Hindlimb muscle (tissue), 1 donor: ENCODE data around the gene CBR1. TPM values are rescaled to one million over a fixed set of nuclear protein-coding genes. Genes with fewer than 3 reads are reported as not detected.

Experiments used
- DNase-seq: peaks from one replicate; pipeline ENCODE4 v3.0.0-alpha.2; 2013
- polyA plus RNA-seq: library from polyadenylated mRNA; unstranded; fragments of 120-200 nt; gene quantifications from one replicate; pipeline ENCODE4 v1.2.1, GENCODE V29; 2013; ENCODE audit not compliant: insufficient read length

Gene CBR1
- polyA plus RNA-seq = 23.1 TPM

DNA sequence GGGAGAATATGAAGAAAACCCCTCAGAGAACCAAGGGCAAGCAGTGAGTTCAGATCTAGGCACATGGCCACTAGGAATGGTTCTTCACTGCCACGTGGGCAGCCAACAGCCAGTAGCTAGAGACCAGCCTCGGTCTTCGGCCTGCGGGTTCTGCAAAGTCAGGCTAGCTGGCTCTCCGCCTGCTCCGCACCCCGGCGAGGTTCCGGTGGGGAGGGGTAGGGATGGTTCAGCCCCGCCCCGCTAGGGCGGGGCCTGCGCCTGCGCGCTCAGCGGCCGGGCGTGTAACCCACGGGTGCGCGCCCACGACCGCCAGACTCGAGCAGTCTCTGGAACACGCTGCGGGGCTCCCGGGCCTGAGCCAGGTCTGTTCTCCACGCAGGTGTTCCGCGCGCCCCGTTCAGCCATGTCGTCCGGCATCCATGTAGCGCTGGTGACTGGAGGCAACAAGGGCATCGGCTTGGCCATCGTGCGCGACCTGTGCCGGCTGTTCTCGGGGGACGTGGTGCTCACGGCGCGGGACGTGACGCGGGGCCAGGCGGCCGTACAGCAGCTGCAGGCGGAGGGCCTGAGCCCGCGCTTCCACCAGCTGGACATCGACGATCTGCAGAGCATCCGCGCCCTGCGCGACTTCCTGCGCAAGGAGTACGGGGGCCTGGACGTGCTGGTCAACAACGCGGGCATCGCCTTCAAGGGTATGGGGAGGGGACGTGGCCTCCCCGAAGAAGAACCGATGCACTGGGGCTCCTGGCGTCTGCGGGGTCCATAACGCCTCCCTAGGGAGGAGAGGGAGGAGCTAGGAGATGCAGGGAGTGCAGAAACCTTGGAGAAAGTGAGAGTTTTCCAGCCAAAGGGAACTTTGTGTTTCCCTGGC, at the start of gene CBR1:
Gene CBR1 (plus strand): TSS at position 312 of the 871 bp plus-strand sequence. CDS start 92 bp downstream, at position 404.
- peak; percentile 88 for DNase-seq

DNA sequence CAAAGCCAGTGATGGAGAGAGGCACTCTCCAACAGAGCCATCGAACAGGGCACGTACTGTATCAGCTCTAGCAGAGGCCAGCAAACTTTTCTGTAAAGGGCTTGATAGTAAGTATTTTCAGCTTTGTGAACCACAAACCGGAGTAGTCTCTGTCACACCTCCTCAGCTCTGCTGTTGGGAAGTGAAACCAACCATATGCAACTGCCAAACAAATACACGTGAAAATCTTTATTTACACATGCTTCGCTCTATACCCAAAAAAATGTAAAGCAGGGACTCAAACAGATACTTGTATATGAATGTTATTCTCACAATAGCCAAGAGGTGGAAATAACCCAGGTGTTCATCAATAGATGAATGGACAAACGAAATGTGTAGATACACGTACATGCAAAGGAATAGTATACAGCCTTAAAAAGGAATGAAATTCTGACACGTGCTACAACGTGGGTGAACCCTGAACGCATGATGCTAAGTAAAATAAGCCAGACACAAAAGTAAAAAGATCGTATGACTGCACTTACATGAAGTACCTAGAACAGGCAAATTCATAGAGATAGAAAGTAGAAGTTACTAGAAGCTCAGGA, 48.5 kb upstream of the CBR1 start:
- no peak for DNase-seq

GRCh38 chr21:36022427-36023091, 47.3 kb upstream of the CBR1 start:
- no peak for DNase-seq

DNA sequence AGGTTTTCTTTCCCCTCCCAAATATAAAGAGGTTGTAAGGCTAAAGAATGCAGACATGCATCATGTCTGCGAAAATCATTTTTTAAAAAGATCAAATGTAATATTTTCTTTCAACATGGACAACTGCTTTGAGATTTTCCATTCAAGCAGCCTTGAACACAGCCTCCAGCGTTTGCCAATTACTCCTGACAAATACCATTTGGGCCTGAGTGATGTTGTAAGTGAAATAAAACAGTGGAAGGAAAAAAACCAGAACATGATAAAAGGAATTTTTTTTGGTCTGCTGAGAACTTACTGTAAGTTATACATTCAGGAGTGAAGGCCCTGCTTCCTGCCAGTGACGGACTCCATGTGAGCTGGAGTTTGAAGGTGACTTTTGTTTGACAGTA, 46.7 kb upstream of the CBR1 start:
- DNase-seq = no peak

- no peak for DNase-seq
Observed at GRCh38 chr21:36024782-36025181, 45.0 kb upstream of the CBR1 start.

DNA sequence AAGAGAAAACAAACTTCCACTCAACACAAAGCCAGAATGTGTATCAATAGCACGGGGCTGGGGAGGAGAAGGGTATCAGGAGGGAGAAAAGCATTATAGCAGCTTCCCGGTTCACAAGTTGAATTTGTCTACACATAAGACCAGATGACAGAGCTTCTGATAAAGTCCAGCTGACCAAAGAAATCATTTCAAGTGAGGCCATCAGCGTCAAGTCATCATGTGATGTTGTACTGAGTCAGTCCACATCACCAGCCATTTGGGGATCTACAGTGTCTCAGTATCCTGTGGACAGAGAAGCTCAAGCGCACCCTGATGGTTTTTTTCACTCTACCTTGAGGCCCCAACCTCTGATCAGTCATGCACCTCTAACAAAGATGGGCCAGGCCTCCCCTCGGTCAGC, 42.5 kb upstream of the CBR1 start:
- DNase-seq = no peak

DNA sequence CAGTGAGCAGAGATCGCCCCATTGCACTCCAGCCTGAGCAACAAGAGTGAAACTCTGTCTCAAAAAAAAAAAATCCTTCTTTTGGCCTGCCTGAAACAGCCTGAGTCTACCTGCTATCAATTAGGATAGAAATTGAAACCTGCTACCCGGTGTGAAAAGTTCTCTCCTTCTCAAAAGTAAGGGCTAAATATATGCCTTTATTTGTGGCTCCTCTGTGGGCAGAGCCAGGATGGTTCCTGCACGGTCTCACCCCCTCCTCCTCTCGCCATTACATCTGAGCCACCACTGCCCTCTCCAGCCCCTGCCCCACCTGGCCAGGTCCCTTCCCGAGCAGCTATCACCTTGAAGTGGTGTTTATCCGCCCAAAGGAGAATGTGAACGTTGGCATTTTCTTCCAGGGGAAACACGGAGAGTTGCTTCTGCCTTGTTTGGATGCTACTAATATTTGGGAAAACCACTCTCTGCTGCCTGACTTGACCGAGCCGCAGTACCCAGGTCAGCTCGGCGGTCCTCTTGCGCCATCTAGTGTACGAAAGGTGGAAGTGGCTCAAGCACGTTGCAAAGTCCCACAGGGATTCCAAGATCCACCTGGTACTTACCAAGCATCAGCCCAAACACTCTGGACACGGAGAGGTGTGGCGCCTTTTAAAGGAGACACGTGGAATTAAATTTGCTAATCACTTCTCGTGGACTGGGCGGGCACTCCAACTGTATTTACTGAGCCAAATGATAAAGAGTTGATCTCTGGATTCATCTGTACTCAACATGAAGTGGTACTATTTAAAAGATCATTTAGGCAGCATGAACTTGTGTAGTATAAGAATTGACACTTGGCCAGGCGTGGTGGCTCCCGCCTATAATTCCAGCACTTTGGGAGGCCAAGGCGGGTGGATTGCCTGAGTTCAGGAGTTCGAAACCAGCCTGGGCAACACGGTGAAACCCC, 41.4 kb upstream of the CBR1 start:
- peak; percentile 81 for DNase-seq

- no peak for DNase-seq
Observed at GRCh38 chr21:36029309-36029708, 40.5 kb upstream of the CBR1 start.

DNA sequence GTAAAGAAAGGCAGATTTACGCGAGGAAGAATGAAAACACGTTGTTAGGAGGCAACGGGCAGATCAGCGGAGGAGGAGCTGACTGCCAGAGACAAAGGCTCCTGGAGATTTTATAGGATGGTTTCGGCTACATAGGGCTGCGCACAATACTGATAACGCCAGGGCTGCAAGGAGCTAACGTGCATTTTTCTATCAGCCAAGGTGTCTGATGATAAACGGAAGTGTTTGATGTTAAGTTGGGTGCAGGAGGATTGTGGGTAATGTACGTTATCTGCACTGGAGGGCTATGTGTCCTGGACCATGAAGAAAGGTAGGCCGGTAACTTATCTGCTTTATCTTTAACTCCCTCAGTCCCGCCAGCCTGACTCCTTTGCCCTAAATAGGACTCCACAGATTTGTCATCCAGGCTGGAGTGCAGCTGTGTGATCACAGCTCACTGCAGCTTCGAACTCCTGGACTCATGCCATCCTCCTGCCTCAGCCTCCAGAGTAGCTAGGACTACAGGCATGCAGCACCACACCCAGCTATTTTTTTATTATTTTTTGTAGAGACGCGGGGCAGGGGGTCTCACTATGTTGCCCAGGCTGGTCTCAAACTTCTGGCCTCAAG, 39.1 kb upstream of the CBR1 start:
- DNase-seq = no peak

- no peak for DNase-seq
Observed at GRCh38 chr21:36032647-36033406, 37.0 kb upstream of the CBR1 start.

- no peak for DNase-seq
Observed at GRCh38 chr21:36034211-36034913, 35.5 kb upstream of the CBR1 start.

DNA sequence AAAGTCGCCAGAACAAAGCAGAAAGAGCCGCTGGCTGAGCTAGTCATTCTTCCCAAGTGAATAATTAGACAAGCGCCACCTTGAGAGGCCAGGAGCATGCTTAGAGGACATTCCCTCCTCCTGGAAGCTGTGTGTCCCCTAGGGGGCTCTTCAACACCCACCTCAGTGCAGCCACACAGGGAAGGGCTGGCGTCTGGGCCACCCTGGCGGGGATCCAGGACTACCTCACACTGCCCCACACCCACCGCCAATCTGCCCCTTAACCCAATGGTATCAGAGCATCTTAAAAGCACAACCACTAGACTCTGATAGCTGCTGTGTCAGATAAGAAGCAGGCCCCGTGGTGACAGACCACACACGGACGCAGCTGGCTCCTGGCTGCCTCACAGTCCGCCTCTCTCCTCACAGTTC, 34.4 kb upstream of the CBR1 start:
- no peak for DNase-seq

DNA sequence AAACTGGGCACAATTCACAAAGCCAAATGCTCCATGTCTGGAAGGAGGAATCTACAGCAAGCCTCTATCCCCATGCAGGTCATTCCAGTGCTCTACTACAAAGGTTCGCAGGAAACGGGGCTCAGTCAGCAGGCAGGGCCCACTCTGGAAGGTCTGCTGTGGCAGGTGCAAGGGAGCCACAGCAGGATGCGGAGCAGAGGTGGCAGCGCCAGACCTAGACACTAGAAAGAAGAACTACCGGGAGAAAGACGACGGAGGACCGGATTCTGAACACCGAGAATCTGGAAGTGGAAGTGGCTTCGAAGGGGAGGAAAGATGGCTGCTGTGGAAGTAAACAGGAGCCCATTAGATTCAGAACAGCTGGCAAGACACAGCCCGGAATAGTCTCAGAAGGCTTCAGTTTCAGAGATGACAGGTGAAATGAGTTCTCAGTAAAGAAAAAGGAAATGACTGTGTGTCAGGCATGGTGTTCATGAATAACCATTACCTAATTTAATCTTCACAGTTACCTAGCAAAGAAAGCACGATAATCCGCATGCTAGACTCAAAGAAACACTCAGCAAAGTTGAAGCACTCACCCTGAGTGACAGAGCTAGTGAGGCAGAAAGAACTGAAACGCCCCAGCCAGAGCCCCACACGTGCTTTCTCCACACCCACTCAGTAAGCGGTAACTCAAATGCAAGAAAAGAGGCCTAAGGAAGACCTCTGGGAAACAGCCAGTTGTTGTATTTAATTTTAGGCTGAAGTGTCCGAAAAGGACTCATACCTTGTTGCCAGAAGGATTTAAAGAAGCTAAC, 30.9 kb upstream of the CBR1 start:
- no peak for DNase-seq

GRCh38 chr21:36039861-36040260, 30.0 kb upstream of the CBR1 start:
- no peak for DNase-seq

DNA sequence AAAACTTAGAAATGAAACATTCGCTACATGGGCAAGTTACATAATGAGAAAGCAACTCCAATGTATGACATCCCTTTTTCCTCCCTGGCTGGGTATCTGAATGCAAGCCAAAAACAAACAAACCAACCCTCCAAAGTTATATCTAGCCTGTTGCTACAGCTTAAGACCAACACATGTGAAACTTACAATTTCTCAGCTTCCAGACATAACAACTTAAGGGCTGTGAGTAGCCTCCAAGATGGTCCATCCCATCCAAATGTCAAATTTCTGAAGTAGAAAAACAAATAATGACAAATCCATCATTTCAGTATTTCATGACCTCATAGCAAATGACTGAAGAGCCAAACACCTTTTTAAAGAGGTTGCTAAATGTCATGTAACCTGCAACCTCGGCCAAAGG, 29.4 kb upstream of the CBR1 start:
- no peak for DNase-seq

GRCh38 chr21:36041910-36042309, 27.9 kb upstream of the CBR1 start:
- DNase-seq = no peak

- no peak for DNase-seq
Observed at GRCh38 chr21:36044056-36044455, 25.8 kb upstream of the CBR1 start.

GRCh38 chr21:36045993-36046392, 23.8 kb upstream of the CBR1 start:
- DNase-seq = no peak

GRCh38 chr21:36047139-36047538, 22.7 kb upstream of the CBR1 start:
- no peak for DNase-seq

- no peak for DNase-seq
Observed at GRCh38 chr21:36048357-36048756, 21.5 kb upstream of the CBR1 start.
